SK-N-SH treated with all-trans-retinoic acid at 6 μM for 48 hours (cell line): ENCODE results near the gene DPH3.

Experiments
- ATAC-seq: fragments of 200-7000 bp; cut with Tn5 transposase; 3 replicates; pipeline ENCODE4 v1.9.1; 2020; ENCODE audit warnings: mild to moderate bottlenecking, moderate library complexity
- ARNTL ChIP-seq: fragments of 450-650 bp; formaldehyde crosslinking; IDR thresholded peaks from 2 replicates; pipeline ENCODE4 v1.5.0; 2020; ENCODE audit warnings: low read depth, mild to moderate bottlenecking, moderate library complexity, borderline replicate concordance
- BACH2 ChIP-seq: fragments of 250-450 bp; sonication (Bioruptor Pico); IDR thresholded peaks from 2 replicates; pipeline ENCODE4 v1.9.0; 2021; ENCODE audit warnings: mild to moderate bottlenecking, borderline replicate concordance
- CREB5 ChIP-seq: fragments of 250-450 bp; sonication (Bioruptor Pico); IDR thresholded peaks from 2 replicates; pipeline ENCODE4 v1.5.1; 2020; ENCODE audit warnings: low read depth, mild to moderate bottlenecking, moderate library complexity
- CSDC2 ChIP-seq: fragments of 250-450 bp; sonication (Bioruptor Pico); IDR thresholded peaks from 2 replicates; pipeline ENCODE4 v1.5.0; 2020; ENCODE audit warnings: mild to moderate bottlenecking, moderate library complexity
- CSRNP3 ChIP-seq: fragments of 250-450 bp; sonication (Bioruptor Pico); IDR thresholded peaks from 2 replicates; pipeline ENCODE4 v1.5.1; 2021; ENCODE audit warnings: mild to moderate bottlenecking, moderate library complexity
- ESRRG ChIP-seq: fragments of 250-450 bp; sonication (Bioruptor Pico); IDR thresholded peaks from 2 replicates; pipeline ENCODE4 v1.6.1; 2021; ENCODE audit warnings: mild to moderate bottlenecking
- ISL1 ChIP-seq: fragments of 250-450 bp; sonication (Bioruptor Pico); IDR thresholded peaks from 2 replicates; pipeline ENCODE4 v2.1.2; 2022; ENCODE audit warnings: mild to moderate bottlenecking, moderate library complexity
- PATZ1 ChIP-seq: fragments of 250-450 bp; sonication (Bioruptor Pico); IDR thresholded peaks from 2 replicates; pipeline ENCODE4 v1.8.0; 2020; ENCODE audit warnings: mild to moderate bottlenecking, moderate library complexity, borderline replicate concordance
- POU6F1 ChIP-seq: fragments of 250-450 bp; sonication (Bioruptor Pico); IDR thresholded peaks from 2 replicates; pipeline ENCODE4 v1.8.0; 2021; ENCODE audit warnings: low read depth, mild to moderate bottlenecking, moderate library complexity, borderline replicate concordance
- PPARA ChIP-seq: fragments of 250-450 bp; sonication (Bioruptor Pico); IDR thresholded peaks from 2 replicates; pipeline ENCODE4 v1.5.0; 2020; ENCODE audit warnings: mild to moderate bottlenecking, borderline replicate concordance
- RARB ChIP-seq: fragments of 250-450 bp; sonication (Bioruptor Pico); IDR thresholded peaks from 2 replicates; pipeline ENCODE4 v1.8.0; 2021; ENCODE audit warnings: mild to moderate bottlenecking, moderate library complexity
- SNAI2 ChIP-seq: fragments of 250-450 bp; sonication (Bioruptor Pico); IDR thresholded peaks from 2 replicates; pipeline ENCODE4 v1.5.0; 2020; ENCODE audit warnings: mild to moderate bottlenecking, moderate library complexity
- TCF4 ChIP-seq: fragments of 250-450 bp; sonication (Bioruptor Pico); IDR thresholded peaks from 2 replicates; pipeline ENCODE4 v1.8.0; 2021; ENCODE audit warnings: mild to moderate bottlenecking, moderate library complexity, borderline replicate concordance
- TOX ChIP-seq: fragments of 250-450 bp; sonication (Bioruptor Pico); IDR thresholded peaks from 2 replicates; pipeline ENCODE4 v1.8.0; 2021; ENCODE audit warnings: mild to moderate bottlenecking, moderate library complexity, borderline replicate concordance
- TSHZ2 ChIP-seq: fragments of 250-450 bp; sonication (Bioruptor Pico); IDR thresholded peaks from 2 replicates; pipeline ENCODE4 v1.5.0; 2020; ENCODE audit warnings: mild to moderate bottlenecking, moderate library complexity
- ZC3H10 ChIP-seq: fragments of 250-450 bp; sonication (Bioruptor Pico); IDR thresholded peaks from 2 replicates; pipeline ENCODE4 v1.5.1; 2021; ENCODE audit warnings: mild to moderate bottlenecking, moderate library complexity
- ZFP3 ChIP-seq: fragments of 250-450 bp; sonication (Bioruptor Pico); IDR thresholded peaks from 2 replicates; pipeline ENCODE4 v1.5.0; 2020; ENCODE audit warnings: mild to moderate bottlenecking, moderate library complexity
- ZFP30 ChIP-seq: fragments of 450-650 bp; formaldehyde crosslinking; IDR thresholded peaks from 2 replicates; pipeline ENCODE4 v1.5.0; 2022; ENCODE audit warnings: mild to moderate bottlenecking, moderate library complexity
- ZNF8 ChIP-seq: fragments of 450-650 bp; formaldehyde crosslinking; IDR thresholded peaks from 2 replicates; pipeline ENCODE4 v1.5.0; 2020; ENCODE audit warnings: mild to moderate bottlenecking, moderate library complexity

DPH3 gene

GRCh38 chr3:16264708-16265454 is at the start of gene DPH3, which contains the start of gene OXNAD1:
Gene DPH3 (minus strand): TSS chr3:16264943. CDS start chr3:16264876, 67 bp downstream.
Gene OXNAD1 (plus strand): TSS chr3:16265212. CDS start chr3:16270953, 5,741 bp downstream.
- ATAC-seq: peak; percentile 98

GRCh38 chr3:16313886-16314645 is 49.3 kb upstream of the DPH3 start:
- ATAC-seq: no peak
- TF ChIP-seq ZFP30 (CRISPR knock-in tag) (no peak), ZC3H10 (CRISPR knock-in tag) (no peak), ISL1 (no peak), CSRNP3 (CRISPR knock-in tag) (no peak), POU6F1 (CRISPR knock-in tag) (no peak), ZFP3 (CRISPR knock-in tag) (no peak), PPARA (CRISPR knock-in tag) (no peak), BACH2 (CRISPR knock-in tag) (no peak), PATZ1 (CRISPR knock-in tag) (no peak), TSHZ2 (no peak), TCF4 (CRISPR knock-in tag) (no peak), ARNTL (CRISPR knock-in tag) (no peak), CSDC2 (CRISPR knock-in tag) (no peak), RARB (CRISPR knock-in tag) (no peak), TOX (CRISPR knock-in tag) (no peak), ZNF8 (CRISPR knock-in tag) (no peak)

More at GRCh38 chr3:16264708-16265454, at the start of gene DPH3, which contains the start of gene OXNAD1:
- TF ChIP-seq ESRRG (CRISPR knock-in tag) (no peak), ISL1 (no peak), SNAI2 (CRISPR knock-in tag) (no peak), CREB5 (no peak), ARNTL (CRISPR knock-in tag) (no peak), CSRNP3 (CRISPR knock-in tag) (no peak)
